CD4-positive, alpha-beta T cell treated with Interleukin-1 beta for 1 hour (primary cell): Measurements from ENCODE around the gene ATG9A.

Experiments used
- DNase-seq, 2 donors: peaks; one replicate each; pipeline ENCODE4 v3.0.0-alpha.2; 2020 to 2022

ATG9A gene

GRCh38 chr2:219175486-219175885, 54.0 kb downstream of the ATG9A start:
- no peak for DNase-seq

- no peak for DNase-seq
Observed at GRCh38 chr2:219174801-219175200, 54.6 kb downstream of the ATG9A start.

GRCh38 chr2:219174146-219174545, 55.3 kb downstream of the ATG9A start:
- no peak for DNase-seq

GRCh38 chr2:219173176-219173575, 56.3 kb downstream of the ATG9A start:
- no peak for DNase-seq

GRCh38 chr2:219172231-219173154, 56.9 kb downstream of the ATG9A start:
- DNase-seq, result no peak

GRCh38 chr2:219171231-219171651, 58.2 kb downstream of the ATG9A start:
- DNase-seq, result peak; percentile 30 to 61

- no peak for DNase-seq
Observed at GRCh38 chr2:219169930-219170654, 59.3 kb downstream of the ATG9A start, which contains the start of gene SLC23A3. SLC23A3 (minus strand) TSS chr2:219170029; CDS start chr2:219169984, 45 bp downstream.
